Activated CD8-positive, alpha-beta memory T cell treated with anti-CD3 and anti-CD28 coated beads for 24 hours (primary cell): ENCODE results near the gene ADAMTS2.
"Not testable (repeated sequence)": the region's sequence is repeated elsewhere in the genome, so short reads cannot be mapped to it uniquely, and the experiment has no call there.

ENCODE experiments used
- DNase-seq: peaks from one replicate; pipeline ENCODE4 v3.0.0-alpha.2; 2020

The ADAMTS2 gene

GRCh38 chr5:179294131-179294780, 51.0 kb downstream of the ADAMTS2 start:
- DNase-seq: no peak

GRCh38 chr5:179292681-179293635, 52.3 kb downstream of the ADAMTS2 start:
- no peak for DNase-seq

- no peak for DNase-seq
Measured at GRCh38 chr5:179292202-179292601, 53.1 kb downstream of the ADAMTS2 start.

GRCh38 chr5:179290681-179291540, 54.4 kb downstream of the ADAMTS2 start:
- no peak for DNase-seq

- DNase-seq: no peak
Measured at GRCh38 chr5:179289756-179290385, 55.4 kb downstream of the ADAMTS2 start.

GRCh38 chr5:179288809-179289185, 56.5 kb downstream of the ADAMTS2 start:
- no peak for DNase-seq

GRCh38 chr5:179288101-179288808, 57.0 kb downstream of the ADAMTS2 start:
- no peak for DNase-seq

- no peak for DNase-seq
Measured at GRCh38 chr5:179287631-179288030, 57.6 kb downstream of the ADAMTS2 start.

- DNase-seq: no peak
Measured at GRCh38 chr5:179287071-179287470, 58.2 kb downstream of the ADAMTS2 start.

GRCh38 chr5:179285776-179286162, 59.5 kb downstream of the ADAMTS2 start:
- DNase-seq: not testable (repeated sequence)

GRCh38 chr5:179284751-179285631, 60.3 kb downstream of the ADAMTS2 start:
- no peak for DNase-seq

- not testable (repeated sequence) for DNase-seq
Measured at GRCh38 chr5:179283908-179284307, 61.4 kb downstream of the ADAMTS2 start.

- DNase-seq: no peak
Measured at GRCh38 chr5:179281694-179282093, 63.6 kb downstream of the ADAMTS2 start.

- DNase-seq: no peak
Measured at GRCh38 chr5:179280095-179280490, 65.2 kb downstream of the ADAMTS2 start.

GRCh38 chr5:179279347-179280094, 65.7 kb downstream of the ADAMTS2 start:
- DNase-seq: no peak

- no peak for DNase-seq
Measured at GRCh38 chr5:179278546-179278945, 66.7 kb downstream of the ADAMTS2 start.

- no peak for DNase-seq
Measured at GRCh38 chr5:179278119-179278518, 67.1 kb downstream of the ADAMTS2 start.

GRCh38 chr5:179276838-179277395, 68.3 kb downstream of the ADAMTS2 start:
- no peak for DNase-seq

GRCh38 chr5:179275941-179276837, 69.1 kb downstream of the ADAMTS2 start:
- DNase-seq: no peak
